Activated T-cell treated with anti-CD3 and anti-CD28 coated beads, Interleukin-2, amount 50 U/mL, for 4 hours (primary cell): ENCODE results near the gene ZNF428. TPM values are rescaled to one million over a fixed set of nuclear protein-coding genes. Genes with fewer than 3 reads are reported as not detected.

Experiments used
- ATAC-seq, 2 donors: fragments of 200-7000 bp; cut with Tn5 transposase; one replicate each; pipeline ENCODE4 v1.10.0; 2021
- DNase-seq: peaks from one replicate; pipeline ENCODE4 v3.0.0-alpha.2; 2020
- H3K27me3 Mint-ChIP-seq: one replicate; pipeline ENCODE4 v1.8.0; 2021; ENCODE audit warnings: low read depth, mixed read lengths
- H3K36me3 Mint-ChIP-seq: one replicate; pipeline ENCODE4 v1.8.0; 2022; ENCODE audit warnings: mixed read lengths; ENCODE audit not compliant: insufficient read depth
- H3K4me1 Mint-ChIP-seq: one replicate; pipeline ENCODE4 v1.8.0; 2021; ENCODE audit warnings: low read depth, mixed read lengths
- H3K4me3 Mint-ChIP-seq: one replicate; pipeline ENCODE4 v1.8.0; 2021; ENCODE audit warnings: mild to moderate bottlenecking, moderate library complexity, mixed read lengths
- H3K9me3 Mint-ChIP-seq: one replicate; pipeline ENCODE4 v1.8.0; 2021; ENCODE audit warnings: mixed read lengths
- total RNA-seq, 3 donors: library from RNA; stranded (reverse); gene quantifications; one replicate each; pipeline ENCODE4 v1.2.1, GENCODE V29; 2021

The ZNF428 gene
- total RNA-seq, 3 donors from 2014 or later = 20.6 to 27.6 (median 25.5) TPM

GRCh38 chr19:43578787-43579186, 40.6 kb downstream of the ZNF428 start:
- Mint-ChIP-seq H3K4me1 (peaks cover 27% of the 10 kb centered on the region), H3K27me3 (no peaks in the 10 kb centered on the region), H3K9me3 (no peaks in the 10 kb centered on the region), H3K36me3 (no peaks in the 10 kb centered on the region), H3K4me3 (no peak overlapping the region)
- DNase-seq (no peak), ATAC-seq (no peak)

GRCh38 chr19:43575955-43576878, 43.2 kb downstream of the ZNF428 start:
- Mint-ChIP-seq H3K4me1 (peaks cover 33% of the 10 kb centered on the region), H3K27me3 (no peaks in the 10 kb centered on the region), H3K36me3 (peaks cover 5% of the 10 kb centered on the region), H3K9me3 (no peaks in the 10 kb centered on the region), H3K4me3 (peak overlapping the region; percentile 95)
- DNase-seq = no peak
- ATAC-seq = no peak

DNA sequence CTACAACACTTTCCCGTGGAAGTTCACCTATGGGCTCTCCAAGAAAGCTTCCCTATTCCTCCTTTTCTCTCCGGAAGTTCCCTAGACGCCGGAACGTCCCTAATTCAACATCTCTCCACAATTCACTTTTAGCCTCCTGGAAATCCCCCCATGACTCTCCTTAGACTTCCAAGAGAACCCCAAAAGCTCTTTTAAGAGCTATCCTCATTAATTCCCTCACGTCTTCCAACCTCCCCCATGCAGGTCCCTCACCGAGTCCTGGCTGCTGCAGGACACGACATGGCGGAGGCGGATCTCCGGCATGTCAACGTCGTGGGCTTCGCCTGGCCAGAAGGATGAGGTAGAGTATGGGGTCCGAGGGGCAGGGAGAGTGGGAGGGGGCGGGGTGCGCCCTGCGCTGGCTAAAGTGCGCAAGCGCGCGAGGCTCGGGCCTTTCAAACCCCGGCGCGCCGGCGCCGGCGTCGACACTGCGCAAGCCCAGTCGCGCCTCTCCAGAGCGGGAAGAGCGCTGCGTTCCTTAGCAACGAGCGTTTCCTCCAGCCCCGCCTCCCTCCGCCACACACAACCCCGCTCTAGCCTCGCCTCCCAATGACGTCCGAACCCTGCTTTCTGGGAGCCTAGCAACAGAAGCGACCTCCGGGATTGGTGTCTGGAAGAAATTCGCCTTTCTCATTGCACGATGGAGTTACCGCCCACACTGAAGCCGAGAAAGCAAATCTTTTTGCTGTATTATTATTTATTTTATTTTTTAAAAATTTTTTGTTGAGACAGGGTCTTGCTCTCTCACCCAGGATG, 44.1 kb downstream of the ZNF428 start, which contains the start of the genes PINLYP and XRCC1:
TSS of gene PINLYP (plus strand) at position 646 of the 795 bp plus-strand sequence. CDS start 1,391 bp downstream, outside the sequence.
TSS of gene XRCC1 (minus strand) at position 372 of the 795 bp plus-strand sequence. CDS start at position 303, 69 bp downstream.
- Mint-ChIP-seq H3K4me1 (peaks cover 40% of the 10 kb centered on the region), H3K36me3 (peaks cover 7% of the 10 kb centered on the region), H3K4me3 (peak within 1 kb of the TSS; percentile 95), H3K9me3 (no peaks in the 10 kb centered on the region), H3K27me3 (no peaks in the 10 kb centered on the region)
- peak; percentile 92 for DNase-seq
- ATAC-seq = peak; percentile 99

DNA sequence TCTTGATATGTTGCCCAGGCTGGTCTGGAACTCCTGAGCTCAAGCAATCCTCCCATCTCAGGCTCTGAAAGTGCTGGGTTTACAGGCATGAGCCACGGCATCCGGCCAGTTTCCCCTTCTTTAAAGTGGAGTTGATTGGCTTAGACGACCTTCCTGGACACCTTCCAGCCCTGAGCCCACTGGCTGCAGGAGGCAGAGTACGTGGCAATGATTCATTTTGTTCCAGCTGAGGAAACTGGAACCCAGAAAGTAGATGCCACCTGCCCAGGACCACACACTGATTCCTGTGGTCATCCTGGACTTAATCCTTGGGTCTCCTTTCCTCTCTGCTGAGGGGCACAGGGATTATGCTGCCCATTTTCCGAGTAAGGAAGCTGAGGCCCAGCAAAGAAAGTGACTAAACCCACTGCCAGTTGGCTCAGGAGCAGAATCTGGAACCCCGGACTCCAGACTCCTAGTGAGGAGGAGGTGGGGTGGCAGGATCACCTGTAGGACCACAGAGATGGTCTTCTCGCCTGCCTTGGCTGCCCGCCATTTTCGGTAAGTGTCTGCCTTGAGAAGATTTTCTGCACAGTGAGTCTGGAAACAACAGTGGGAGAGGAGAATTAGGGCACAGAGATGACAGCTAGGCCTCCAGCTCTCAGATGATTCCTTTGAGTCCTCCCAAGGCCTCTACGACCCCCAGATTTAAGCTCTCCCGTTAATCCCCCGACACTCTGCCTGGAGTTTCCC, 44.8 kb downstream of the ZNF428 start:
- ATAC-seq (no peak), DNase-seq (no peak)
- Mint-ChIP-seq H3K9me3 (no peaks in the 10 kb centered on the region), H3K4me3 (peak overlapping the region; percentile 95), H3K36me3 (peaks cover 12% of the 10 kb centered on the region), H3K27me3 (no peaks in the 10 kb centered on the region), H3K4me1 (peaks cover 40% of the 10 kb centered on the region)

GRCh38 chr19:43572171-43572588, 47.2 kb downstream of the ZNF428 start:
- Mint-ChIP-seq H3K9me3 (no peaks in the 10 kb centered on the region), H3K4me3 (no peak overlapping the region), H3K27me3 (no peaks in the 10 kb centered on the region), H3K4me1 (peaks cover 40% of the 10 kb centered on the region), H3K36me3 (peaks cover 12% of the 10 kb centered on the region)
- no peak for ATAC-seq
- DNase-seq = no peak

DNA sequence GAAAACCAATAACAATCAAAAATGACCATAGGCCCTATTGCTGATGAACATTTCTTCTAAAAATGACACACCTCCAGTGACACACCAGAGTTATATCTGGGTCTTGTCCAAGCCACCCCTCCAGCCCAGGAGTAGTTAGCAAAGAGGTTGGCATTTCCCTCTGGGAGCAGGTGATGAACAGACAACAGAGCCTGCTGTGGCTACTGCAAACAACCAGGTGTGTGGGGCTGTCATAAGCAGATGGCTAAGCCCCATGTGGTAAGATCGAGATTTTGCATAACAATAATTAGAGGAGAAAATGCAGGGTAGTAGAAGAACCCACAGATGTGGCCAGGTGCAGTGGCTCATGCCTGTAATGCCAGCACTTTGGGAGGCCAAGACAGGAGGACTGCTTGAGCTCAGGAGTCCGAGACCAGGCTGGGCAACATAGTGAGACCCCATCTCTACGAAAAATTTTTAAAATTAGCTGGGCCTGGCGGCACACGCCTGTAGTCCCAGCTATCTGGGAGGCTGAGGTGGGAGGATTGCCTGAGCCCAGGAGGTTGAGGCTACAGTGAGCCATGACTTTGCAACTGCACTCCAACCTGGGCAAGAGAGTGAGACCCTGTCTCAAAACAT, 49.1 kb downstream of the ZNF428 start:
- no peaks in the 10 kb centered on the region for H3K9me3 Mint-ChIP-seq
- DNase-seq = no peak
- no peaks in the 10 kb centered on the region for H3K27me3 Mint-ChIP-seq
- peaks cover 33% of the 10 kb centered on the region for H3K4me1 Mint-ChIP-seq
- no peak for ATAC-seq
- peaks cover 14% of the 10 kb centered on the region for H3K36me3 Mint-ChIP-seq
- H3K4me3 Mint-ChIP-seq = no peak overlapping the region

GRCh38 chr19:43569657-43570056, 49.8 kb downstream of the ZNF428 start:
- Mint-ChIP-seq H3K36me3 (peaks cover 14% of the 10 kb centered on the region), H3K4me3 (no peak overlapping the region), H3K27me3 (no peaks in the 10 kb centered on the region), H3K4me1 (peaks cover 31% of the 10 kb centered on the region), H3K9me3 (no peaks in the 10 kb centered on the region)
- ATAC-seq = no peak
- DNase-seq = no peak

- DNase-seq (no peak), ATAC-seq (no peak)
- Mint-ChIP-seq H3K9me3 (no peaks in the 10 kb centered on the region), H3K27me3 (no peaks in the 10 kb centered on the region), H3K4me3 (no peak overlapping the region), H3K36me3 (peaks cover 13% of the 10 kb centered on the region), H3K4me1 (peaks cover 51% of the 10 kb centered on the region)
Measured at GRCh38 chr19:43564800-43565199, 54.6 kb downstream of the ZNF428 start.

DNA sequence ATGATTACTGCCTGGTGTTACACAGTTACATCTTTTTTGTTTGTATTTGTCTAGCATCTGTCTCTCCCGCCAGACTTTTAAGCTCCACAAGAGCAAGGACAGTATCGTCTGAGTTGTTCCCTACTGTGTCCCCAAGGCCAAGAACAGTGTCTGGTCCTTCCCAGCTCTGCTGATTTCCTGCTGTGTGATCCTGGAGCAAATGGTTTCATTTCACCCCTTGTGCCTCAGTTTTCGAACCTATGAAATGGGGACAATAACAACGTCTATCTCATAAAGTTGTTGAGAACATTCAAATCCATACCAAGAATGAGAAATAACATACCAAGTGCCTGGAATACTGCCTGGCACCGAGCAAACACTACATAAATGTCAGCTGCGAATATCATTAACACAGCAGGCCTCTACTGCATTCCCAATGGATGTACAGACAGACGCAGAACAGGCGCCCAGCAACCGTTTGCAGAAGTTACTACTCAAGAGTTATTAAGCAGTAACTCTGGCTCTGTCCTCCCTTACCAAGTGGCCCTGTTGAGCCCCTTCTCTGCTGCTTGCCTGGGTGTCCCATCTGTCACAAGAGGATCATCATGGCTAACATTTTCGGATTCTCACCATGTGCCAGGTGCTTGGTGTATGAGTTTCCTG, 55.5 kb downstream of the ZNF428 start:
- Mint-ChIP-seq H3K36me3 (peaks cover 15% of the 10 kb centered on the region), H3K4me3 (no peak overlapping the region), H3K27me3 (no peaks in the 10 kb centered on the region), H3K4me1 (peaks cover 49% of the 10 kb centered on the region), H3K9me3 (no peaks in the 10 kb centered on the region)
- ATAC-seq = no peak
- no peak for DNase-seq

DNA sequence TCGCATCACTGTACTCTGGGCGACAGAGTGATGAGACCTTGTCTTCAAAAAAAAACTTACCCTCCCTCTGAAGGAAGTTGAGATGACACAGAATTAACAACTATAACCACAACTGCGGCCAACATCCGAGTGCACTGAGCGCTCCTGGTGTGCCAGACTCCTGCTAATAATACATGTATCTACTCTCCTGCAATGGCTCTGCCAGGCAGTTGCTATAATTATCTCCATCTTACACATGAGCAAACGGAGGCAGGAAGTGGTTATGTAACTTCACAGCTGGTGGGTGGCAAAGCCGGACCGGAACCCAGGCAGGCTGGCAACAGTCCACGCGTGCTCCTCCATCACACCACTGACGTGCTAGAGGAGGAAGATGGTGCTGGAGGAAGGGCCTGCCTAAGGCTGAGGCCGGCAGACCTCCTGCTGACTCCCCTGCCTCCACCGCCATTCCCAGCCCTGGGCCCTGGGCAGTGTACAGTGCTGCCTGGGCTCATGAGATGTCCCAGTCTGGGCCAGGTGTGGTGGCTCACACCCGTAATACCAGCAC, 56.7 kb downstream of the ZNF428 start:
- H3K4me1 Mint-ChIP-seq = peaks cover 49% of the 10 kb centered on the region
- no peaks in the 10 kb centered on the region for H3K27me3 Mint-ChIP-seq
- no peaks in the 10 kb centered on the region for H3K9me3 Mint-ChIP-seq
- ATAC-seq (peak; percentile 88 to 90), DNase-seq (peak; percentile 66)
- peaks cover 15% of the 10 kb centered on the region for H3K36me3 Mint-ChIP-seq
- H3K4me3 Mint-ChIP-seq = peak overlapping the region; percentile 1

- no peaks in the 10 kb centered on the region for H3K9me3 Mint-ChIP-seq
- DNase-seq = no peak
- peaks cover 49% of the 10 kb centered on the region for H3K4me1 Mint-ChIP-seq
- peak overlapping the region; percentile 1 for H3K4me3 Mint-ChIP-seq
- peak in 1 of 2 donors; percentile 4 for ATAC-seq
- H3K27me3 Mint-ChIP-seq = no peaks in the 10 kb centered on the region
- peaks cover 15% of the 10 kb centered on the region for H3K36me3 Mint-ChIP-seq
Measured at GRCh38 chr19:43562226-43562697, 57.2 kb downstream of the ZNF428 start.

- Mint-ChIP-seq H3K4me1 (peaks cover 46% of the 10 kb centered on the region), H3K27me3 (no peaks in the 10 kb centered on the region), H3K36me3 (peaks cover 13% of the 10 kb centered on the region), H3K9me3 (no peaks in the 10 kb centered on the region), H3K4me3 (no peak overlapping the region)
- DNase-seq (no peak), ATAC-seq (no peak)
Measured at GRCh38 chr19:43561139-43561970, 58.1 kb downstream of the ZNF428 start.
